CD4-positive, alpha-beta T cell treated with Interleukin-17A for 1 hour (primary cell): ENCODE measurements around the gene SDF2L1.
"Not testable (repeated sequence)": the region's sequence is repeated elsewhere in the genome, so short reads cannot be mapped to it uniquely, and the experiment has no call there.

ENCODE experiments used
- DNase-seq: peaks from one replicate; pipeline ENCODE4 v3.0.0-alpha.2; 2020

Gene SDF2L1

GRCh38 chr22:21637450-21637849 is 4.7 kb upstream of the SDF2L1 start:
- DNase-seq = not testable (repeated sequence)

GRCh38 chr22:21639359-21639758 is 2.7 kb upstream of the SDF2L1 start:
- DNase-seq = no peak

- no peak for DNase-seq
Observed at GRCh38 chr22:21640810-21641209, 1.3 kb upstream of the SDF2L1 start.

- peak; percentile 18 for DNase-seq
Observed at GRCh38 chr22:21641417-21641788, 699 bp upstream of the SDF2L1 start.

- DNase-seq = peak; percentile 65
Observed at GRCh38 chr22:21642584-21643448, 714 bp downstream of the SDF2L1 start.

- DNase-seq = no peak
Observed at GRCh38 chr22:21643533-21644357, 1.6 kb downstream of the SDF2L1 start.

GRCh38 chr22:21645513-21645912 is 3.4 kb downstream of the SDF2L1 start:
- not testable (repeated sequence) for DNase-seq

- peak; percentile 88 for DNase-seq
Observed at GRCh38 chr22:21646608-21647590, 4.8 kb downstream of the SDF2L1 start.

GRCh38 chr22:21650280-21650679 is 8.2 kb downstream of the SDF2L1 start:
- no peak for DNase-seq

GRCh38 chr22:21650823-21651520 is 8.9 kb downstream of the SDF2L1 start:
- no peak for DNase-seq

GRCh38 chr22:21651521-21652009 is 9.5 kb downstream of the SDF2L1 start:
- DNase-seq = no peak

GRCh38 chr22:21652010-21652546 is 10.0 kb downstream of the SDF2L1 start:
- peak; percentile 83 for DNase-seq

- DNase-seq = no peak
Observed at GRCh38 chr22:21652547-21653545, 10.7 kb downstream of the SDF2L1 start.

GRCh38 chr22:21657020-21657359 is 14.9 kb downstream of the SDF2L1 start:
- no peak for DNase-seq

- DNase-seq = peak; percentile 82
Observed at GRCh38 chr22:21657360-21658032, 15.4 kb downstream of the SDF2L1 start.

- DNase-seq = no peak
Observed at GRCh38 chr22:21659864-21660525, 17.9 kb downstream of the SDF2L1 start.

GRCh38 chr22:21660904-21661303 is 18.8 kb downstream of the SDF2L1 start:
- DNase-seq = no peak

- no peak for DNase-seq
Observed at GRCh38 chr22:21661991-21662390, 19.9 kb downstream of the SDF2L1 start.

- DNase-seq = no peak
Observed at GRCh38 chr22:21663738-21664137, 21.6 kb downstream of the SDF2L1 start.
